ENCODE results near the gene MAP6D1.

The MAP6D1 gene

DNA sequence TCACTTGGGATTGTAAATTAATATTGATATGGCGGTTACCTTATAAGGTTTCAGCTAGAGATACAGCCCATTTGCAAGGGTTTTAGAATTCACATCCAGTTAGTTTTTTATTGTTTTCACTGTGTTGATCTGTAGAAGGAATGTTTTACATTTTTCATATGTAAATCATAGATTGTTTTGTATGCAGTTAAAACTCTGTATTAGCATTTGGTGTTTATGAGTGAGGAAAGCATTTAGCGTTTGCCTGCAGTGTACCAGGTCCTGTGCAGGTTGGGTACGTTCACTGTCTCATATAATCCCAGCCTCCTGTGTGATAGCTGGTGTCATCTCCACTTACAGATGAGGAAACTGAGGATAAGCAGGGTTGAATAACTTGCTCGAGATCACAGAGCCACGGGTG is 23.8 kb downstream of the MAP6D1 start:
- in situ Hi-C loops (cut with HindIII; ENCODE audit: low sequenced_read_pairs): no loop called here

DNA sequence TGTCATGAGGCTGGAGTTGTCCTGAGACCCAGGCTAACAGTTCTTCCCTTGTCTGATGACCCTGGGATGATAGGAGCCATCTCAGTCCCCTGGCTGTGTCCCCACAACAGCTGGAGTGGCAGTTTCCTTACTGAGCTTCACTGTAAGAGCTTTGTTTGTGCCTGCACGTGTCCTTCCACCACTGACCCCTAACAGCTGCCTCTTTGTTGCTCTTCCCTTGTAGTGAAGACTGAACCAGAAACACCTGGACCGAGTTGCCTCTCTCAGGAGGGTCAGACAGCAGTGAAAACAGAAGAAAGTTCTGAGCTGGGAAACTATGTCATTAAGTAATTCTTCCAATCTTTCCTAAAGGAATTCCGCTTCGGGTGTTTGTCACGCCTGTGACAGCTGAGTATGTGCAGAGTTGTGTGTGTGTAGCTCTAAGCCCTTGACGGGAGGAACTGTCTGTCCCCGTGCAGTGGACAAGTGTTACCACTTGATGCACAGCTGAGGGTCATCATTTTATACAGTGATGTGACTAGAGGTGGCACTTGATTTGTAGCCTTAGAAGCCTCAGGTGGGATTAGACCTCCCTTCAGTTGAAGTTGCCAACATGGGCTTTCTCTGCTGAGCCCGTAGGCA is 25.0 kb downstream of the MAP6D1 start:
- in situ Hi-C loops (cut with HindIII; ENCODE audit: low sequenced_read_pairs): no loop called here

DNA sequence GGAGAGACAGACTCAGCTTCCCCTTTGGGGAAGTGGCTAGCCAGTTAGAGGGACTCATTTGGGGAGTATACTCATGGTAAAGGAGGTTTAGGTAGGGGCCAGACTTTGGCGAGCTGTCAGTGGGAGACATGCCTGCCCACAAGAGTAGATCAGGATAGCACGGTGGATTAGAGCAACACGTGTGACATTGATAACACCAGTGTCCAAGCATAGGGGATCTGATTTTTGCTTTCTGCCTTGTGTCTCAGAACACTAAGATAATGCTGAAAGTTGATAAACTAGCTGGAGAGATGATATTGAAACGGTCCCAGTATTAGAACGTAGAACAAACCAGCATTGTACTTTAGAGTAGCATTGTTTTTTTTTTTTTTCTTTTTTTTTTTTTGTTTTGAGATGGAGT is 25.9 kb downstream of the MAP6D1 start:
- in situ Hi-C loops (cut with HindIII; ENCODE audit: low sequenced_read_pairs): loop anchor here (25.0 kb wide), 1 partner anchor 312 kb away; no protein-coding TSS in a partner anchor

DNA sequence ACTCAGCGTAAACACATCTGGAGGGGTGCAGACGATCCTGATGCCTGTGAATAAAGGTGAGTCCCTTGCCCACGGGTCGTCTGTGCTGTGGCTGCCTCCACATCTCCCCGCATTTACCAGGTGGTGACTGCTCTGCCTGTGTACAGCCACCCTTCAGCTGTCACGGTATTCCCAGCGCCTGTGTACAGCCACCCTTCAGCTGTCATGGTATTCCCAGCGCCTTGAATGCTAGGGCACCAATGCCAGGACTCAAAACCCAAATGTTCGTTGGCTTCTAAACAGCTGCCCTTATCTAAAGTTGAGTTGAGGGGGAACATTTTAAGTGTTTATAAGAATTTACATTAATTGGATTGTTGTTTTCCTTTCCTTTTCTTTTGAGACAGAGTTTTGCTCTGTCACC is 27.4 kb downstream of the MAP6D1 start:
- in situ Hi-C loops (cut with HindIII; ENCODE audit: low sequenced_read_pairs): loop anchor here (25.0 kb wide), 1 partner anchor 311 kb away; no protein-coding TSS in a partner anchor

DNA sequence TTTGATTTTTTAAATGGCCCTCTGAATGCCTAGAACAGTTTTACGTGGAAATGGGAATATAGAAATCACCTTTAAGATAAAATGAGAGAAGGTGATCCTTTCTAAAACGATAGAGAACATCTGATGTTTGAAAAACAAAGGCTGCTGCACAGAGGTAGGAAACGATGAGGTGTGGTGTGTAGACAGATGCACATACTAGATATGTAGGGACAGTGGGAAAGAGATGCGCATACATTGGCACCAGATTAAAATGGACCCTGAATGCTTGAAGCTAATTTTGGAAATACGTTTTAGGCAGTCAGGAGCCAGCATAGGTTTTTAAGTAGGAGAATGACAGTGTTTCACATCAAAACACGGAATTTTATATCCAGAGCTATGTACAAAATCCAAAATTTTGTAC is 29.0 kb downstream of the MAP6D1 start:
- in situ Hi-C loops (cut with HindIII; ENCODE audit: low sequenced_read_pairs): loop anchor here (25.0 kb wide), 1 partner anchor 309 kb away; no protein-coding TSS in a partner anchor

DNA sequence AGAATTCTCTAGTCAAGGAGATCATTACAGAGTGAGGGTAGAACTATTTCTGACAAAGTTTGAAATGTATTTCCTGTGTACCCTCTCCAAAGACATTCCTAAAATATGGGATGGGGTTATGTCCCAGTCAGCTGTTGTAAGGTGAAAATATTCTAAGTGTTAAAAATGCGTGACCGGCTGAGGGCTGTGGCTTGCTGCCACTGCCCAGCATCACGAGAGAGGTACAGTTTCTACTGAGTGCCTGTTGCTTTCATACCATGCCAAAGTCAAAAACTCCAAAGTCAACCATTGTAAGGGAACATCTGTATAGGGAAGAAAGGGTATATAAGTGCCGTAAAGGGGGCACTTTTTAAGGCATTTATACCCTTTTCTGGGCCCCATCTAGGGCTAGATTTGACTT is 30.9 kb downstream of the MAP6D1 start:
- in situ Hi-C loops (cut with HindIII; ENCODE audit: low sequenced_read_pairs): loop anchor here (25.0 kb wide), 1 partner anchor 307 kb away; no protein-coding TSS in a partner anchor

DNA sequence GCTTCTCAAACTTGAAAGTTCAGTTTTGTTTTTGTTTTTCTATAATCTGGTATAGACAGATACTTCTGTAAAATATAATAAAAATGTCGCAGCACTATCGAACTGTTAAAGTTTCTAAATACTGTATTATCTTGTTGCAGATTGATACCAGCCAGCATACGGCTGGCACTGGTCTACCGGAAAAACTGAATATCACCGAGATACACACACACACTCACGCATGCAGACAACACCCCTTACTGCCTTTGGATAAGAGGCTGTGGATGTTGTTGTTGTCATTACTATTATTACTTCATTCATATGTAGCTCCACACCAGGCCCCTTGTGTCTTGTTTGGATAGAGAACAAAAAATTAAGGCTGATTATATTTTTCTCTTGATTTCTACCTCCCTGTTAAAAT is 32.4 kb downstream of the MAP6D1 start:
- in situ Hi-C loops (cut with HindIII; ENCODE audit: low sequenced_read_pairs): loop anchor here (25.0 kb wide), 1 partner anchor 306 kb away; no protein-coding TSS in a partner anchor

DNA sequence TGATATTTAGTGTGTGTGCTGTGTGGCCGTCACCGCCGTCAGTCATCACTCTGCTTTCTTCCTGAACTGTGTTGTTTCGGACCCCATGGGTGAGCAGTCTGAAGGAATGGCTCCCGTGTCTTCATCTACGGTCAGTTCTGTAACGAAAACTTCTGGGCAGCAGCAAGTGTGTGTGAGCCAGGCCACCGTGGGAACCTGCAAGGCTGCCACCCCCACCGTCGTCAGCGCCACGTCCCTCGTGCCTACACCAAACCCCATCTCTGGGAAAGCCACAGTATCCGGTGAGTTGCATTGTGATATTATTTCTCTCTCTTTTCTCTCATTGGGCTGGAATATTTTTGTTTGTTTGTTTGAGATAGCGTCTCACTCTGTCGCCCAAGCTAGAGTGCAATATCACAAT is 34.7 kb downstream of the MAP6D1 start:
- in situ Hi-C loops (cut with HindIII; ENCODE audit: low sequenced_read_pairs): loop anchor here (25.0 kb wide), 1 partner anchor 303 kb away; no protein-coding TSS in a partner anchor

DNA sequence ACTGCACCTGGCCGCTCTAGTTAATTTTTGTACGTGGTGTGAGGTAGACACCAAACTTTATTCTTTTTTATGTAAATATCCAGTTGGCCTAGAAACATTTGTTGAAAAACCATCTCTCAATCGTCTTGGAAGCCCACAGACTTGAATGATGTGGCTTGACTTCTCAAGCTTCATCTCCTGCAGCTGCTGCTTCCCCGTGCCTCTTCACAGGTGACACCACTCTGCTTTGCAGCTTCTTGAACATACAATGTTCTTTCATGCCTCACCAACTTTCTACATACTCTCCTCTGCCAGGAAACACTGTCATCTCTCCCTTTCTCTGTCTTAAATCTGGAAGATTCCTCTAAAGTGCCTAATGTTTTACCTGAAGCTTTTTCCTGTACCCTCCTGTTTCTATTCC is 35.6 kb downstream of the MAP6D1 start:
- in situ Hi-C loops (cut with HindIII; ENCODE audit: low sequenced_read_pairs): loop anchor here (25.0 kb wide), 1 partner anchor 303 kb away; no protein-coding TSS in a partner anchor

DNA sequence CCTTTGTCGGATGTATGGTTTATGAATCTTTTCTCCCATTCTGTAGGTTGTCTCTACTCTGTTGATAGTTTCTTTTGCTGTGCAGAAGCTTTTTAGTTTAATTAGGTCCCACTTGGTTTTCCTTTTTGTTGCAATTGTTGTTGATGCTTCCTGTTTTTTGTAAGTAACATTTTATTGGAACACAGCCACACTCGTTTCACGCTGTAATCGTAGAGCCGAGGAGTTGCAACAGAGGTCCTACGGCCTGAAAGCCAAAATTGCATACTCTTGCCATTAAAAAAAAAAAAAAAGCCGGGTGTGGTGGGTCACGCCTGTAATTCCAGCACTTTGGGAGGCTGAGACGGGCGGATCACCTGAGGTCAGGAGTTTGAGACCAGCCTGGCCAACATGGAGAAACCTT is 40.9 kb downstream of the MAP6D1 start:
- in situ Hi-C loops (cut with HindIII; ENCODE audit: low sequenced_read_pairs): loop anchor here (25.0 kb wide), 1 partner anchor 297 kb away; no protein-coding TSS in a partner anchor

DNA sequence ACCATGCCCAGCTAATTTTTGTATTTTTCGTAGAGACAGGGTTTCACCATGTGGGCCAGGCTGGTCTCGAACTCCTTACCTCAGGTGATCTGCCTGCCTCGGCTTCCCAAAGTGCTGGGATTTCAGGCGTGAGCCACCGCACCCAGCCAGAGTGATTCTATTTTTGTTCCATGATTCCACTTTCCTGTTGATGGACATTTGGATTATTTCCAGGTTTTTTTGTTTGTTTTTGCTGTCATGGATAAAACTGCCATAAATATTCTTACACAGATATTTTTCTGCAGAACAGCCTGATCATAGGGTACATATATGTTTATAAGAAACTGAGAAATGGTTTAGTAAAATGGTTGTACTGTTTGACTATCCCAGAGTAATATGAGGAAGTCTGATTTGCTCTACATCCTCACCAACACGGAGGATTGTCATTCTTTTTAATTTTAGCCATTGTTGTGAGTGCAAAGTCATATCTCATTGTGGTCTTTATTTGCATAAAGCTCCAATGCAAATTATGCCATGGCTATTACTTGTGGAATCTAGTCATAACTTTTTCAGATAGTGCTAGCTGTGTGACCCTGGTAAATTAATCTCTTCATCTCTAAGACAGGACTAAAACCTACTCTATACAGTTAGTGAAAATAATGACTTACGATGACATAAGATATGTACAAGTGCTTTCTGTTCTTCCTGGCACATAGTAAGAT is 42.7 kb downstream of the MAP6D1 start:
- in situ Hi-C loops (cut with HindIII; ENCODE audit: low sequenced_read_pairs): loop anchor here (25.0 kb wide), 1 partner anchor 295 kb away; no protein-coding TSS in a partner anchor

DNA sequence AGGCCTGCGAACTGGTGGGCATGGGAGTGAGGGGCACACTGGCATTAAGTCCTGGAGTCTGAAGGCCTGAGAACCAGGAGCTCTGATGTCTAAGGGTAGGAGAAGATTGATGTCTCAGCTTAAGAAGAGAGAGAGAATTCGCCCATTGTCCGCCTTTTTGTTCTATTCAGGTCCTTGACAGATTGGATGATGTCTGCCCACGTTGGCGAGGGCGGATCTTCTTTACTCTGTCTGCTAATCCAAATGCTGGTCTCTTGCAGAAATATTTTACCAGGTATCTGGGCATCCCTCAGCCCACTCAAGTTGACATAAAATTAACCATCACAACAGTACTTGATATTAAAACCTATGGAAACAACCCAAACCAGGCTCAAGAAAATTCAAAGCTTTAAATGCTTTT is 44.1 kb downstream of the MAP6D1 start:
- in situ Hi-C loops (cut with HindIII; ENCODE audit: low sequenced_read_pairs): loop anchor here (25.0 kb wide), 1 partner anchor 294 kb away; no protein-coding TSS in a partner anchor

DNA sequence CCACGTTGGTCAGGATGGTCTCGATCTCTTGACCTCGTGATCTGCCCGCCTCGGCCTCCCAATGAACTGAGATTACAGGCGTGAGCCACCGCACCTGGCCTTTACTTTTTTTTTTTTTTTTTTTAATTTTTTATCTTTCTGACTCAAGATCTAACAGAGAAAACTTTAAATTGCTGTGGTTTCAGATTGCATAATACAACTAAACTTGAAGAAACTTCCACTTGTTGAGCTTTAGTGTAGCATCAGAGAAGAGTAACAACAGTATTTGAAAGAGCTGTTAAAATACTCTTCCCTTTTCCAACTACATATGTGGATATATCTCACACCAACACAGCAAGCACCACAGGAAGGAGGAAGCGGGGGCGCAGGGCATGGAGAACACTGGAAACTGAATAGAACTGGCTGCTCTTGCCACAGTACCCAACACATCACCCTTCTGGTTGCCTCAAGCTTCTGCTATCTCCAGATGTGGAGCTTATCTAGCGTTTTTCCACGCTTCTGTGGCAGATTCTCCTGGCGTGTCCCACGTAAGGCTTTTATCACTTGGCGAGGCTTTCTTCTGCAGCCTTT is 45.4 kb downstream of the MAP6D1 start:
- in situ Hi-C loops (cut with HindIII; ENCODE audit: low sequenced_read_pairs): loop anchor here (25.0 kb wide), 1 partner anchor 293 kb away; no protein-coding TSS in a partner anchor

DNA sequence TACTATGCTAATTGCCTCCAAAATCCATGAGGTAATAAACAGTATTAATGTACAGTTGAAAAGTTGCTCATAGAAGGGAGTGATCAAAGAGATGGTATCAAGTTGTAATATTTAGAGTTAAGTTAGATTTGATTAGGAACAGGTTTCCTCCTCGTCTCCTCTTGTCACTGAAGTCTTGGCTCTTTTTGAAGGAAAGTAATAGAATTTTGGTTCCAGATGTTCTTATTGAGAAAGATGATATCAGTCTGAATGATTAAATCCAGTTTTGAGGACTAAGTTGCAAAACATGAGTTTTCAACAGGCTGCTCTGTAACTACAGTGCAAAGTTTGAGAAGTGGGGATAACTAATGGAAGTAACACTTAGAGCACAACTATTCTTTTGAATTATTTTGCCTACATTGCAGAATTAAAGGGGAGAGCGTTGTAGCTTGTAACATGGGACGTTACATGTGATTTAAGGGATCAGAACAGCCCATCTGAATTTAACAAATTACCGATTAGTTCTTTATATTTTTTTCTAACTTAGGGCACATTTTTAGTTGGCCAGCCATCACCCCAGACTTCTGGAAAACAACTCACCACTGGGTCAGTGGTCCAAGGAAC is 48.3 kb downstream of the MAP6D1 start:
- in situ Hi-C loops (cut with HindIII; ENCODE audit: low sequenced_read_pairs): loop anchor here (25.0 kb wide), 1 partner anchor 290 kb away; no protein-coding TSS in a partner anchor

DNA sequence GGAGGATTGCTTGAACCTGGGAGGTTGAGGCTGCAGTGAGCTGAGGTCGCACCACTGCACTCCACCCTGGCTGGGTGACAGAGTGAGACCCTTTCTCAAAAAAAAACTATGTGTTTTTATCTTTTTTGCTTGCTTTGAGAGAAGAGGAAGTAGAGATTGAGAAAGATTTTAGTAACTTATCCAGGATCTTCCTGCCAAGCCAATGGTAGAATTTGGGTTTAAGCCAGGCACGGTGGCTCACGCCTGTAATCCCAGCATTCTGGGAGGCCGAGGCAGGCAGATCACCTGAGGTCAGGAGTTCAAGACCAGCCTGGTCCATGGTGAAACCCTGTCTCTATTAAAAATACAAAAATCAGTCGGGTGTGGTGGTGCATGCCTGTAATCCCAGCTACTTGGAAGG is 48.9 kb downstream of the MAP6D1 start:
- in situ Hi-C loops (cut with HindIII; ENCODE audit: low sequenced_read_pairs): loop anchor here (25.0 kb wide), 1 partner anchor 289 kb away; no protein-coding TSS in a partner anchor

DNA sequence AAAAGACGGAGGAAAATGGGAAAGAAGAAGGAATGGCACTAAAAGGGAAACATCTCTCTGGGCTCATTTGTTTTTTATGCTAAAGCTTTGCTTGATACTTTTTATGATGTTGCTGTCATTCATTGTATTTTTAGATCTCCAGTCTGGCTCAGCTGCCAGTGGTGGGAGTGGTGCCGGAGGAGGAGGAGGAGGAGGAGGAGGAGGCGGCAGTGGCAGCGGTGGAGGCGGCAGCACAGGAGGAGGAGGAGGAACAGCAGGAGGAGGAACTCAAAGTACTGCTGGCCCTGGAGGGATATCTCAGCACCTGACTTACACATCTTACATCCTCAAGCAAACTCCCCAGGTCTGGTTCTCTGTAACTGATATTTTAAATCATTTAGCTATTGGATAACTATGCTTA is 49.6 kb downstream of the MAP6D1 start:
- in situ Hi-C loops (cut with HindIII; ENCODE audit: low sequenced_read_pairs): loop anchor here (25.0 kb wide), 1 partner anchor 288 kb away; no protein-coding TSS in a partner anchor

DNA sequence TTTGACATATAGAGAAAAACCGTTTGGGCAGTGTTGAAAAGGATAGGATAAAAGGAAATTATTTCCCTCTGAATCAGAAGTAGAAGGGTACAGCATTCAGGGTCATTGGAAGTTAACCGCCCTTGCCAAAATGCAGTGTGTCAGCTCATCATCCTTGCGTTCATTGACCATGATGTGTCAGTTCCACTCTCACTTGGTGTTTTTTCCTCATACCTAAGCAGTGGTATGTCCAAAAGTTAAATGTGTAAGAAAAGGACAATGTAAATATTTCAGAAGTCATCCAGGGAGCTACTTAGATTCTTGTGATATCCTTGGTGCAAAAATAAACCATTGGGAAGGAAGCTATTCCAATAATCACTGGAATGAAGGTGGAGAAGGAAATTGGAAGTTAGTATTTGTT is 50.7 kb downstream of the MAP6D1 start:
- in situ Hi-C loops (cut with HindIII; ENCODE audit: low sequenced_read_pairs): loop anchor here (25.0 kb wide), 1 partner anchor 287 kb away; no protein-coding TSS in a partner anchor

DNA sequence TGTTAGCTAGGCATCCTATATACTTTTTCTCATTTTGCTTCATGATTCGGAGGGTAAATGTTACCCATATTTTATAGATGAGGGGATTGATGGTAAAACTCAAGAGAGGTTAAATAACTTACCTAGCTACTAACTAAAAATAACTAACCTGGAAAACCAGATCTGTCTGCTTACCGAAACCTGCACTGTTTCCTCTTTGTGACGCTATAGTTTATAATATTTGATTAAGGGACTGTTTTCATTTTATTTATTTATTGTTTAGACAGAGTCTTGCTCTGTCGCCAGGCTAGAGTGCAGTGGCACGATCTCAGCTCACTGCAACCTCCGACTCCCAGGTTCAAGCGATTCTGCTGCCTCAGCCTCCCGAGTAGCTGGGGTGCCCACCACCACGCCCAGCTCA is 55.9 kb downstream of the MAP6D1 start:
- in situ Hi-C loops (cut with HindIII; ENCODE audit: low sequenced_read_pairs): no loop called here

DNA sequence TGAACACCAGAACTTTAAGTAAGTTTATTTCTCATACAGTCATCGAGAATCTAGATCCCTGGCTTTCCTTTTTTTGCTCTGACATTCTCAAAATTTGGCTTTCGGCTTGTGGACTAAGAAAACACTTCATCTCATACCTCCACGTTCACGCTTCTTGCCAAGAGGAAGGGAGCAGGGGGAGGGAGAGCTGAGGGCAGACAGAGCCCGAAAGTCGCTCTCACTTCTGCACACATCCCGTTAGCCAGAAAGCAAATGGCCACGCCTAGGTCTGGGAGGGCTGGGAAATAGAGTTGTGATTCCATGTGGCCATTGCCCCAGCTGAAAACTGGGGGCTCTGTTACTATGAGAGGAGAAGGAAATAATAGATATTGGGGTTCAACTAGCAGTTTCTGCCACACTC is 57.3 kb downstream of the MAP6D1 start:
- in situ Hi-C loops (cut with HindIII; ENCODE audit: low sequenced_read_pairs): no loop called here

DNA sequence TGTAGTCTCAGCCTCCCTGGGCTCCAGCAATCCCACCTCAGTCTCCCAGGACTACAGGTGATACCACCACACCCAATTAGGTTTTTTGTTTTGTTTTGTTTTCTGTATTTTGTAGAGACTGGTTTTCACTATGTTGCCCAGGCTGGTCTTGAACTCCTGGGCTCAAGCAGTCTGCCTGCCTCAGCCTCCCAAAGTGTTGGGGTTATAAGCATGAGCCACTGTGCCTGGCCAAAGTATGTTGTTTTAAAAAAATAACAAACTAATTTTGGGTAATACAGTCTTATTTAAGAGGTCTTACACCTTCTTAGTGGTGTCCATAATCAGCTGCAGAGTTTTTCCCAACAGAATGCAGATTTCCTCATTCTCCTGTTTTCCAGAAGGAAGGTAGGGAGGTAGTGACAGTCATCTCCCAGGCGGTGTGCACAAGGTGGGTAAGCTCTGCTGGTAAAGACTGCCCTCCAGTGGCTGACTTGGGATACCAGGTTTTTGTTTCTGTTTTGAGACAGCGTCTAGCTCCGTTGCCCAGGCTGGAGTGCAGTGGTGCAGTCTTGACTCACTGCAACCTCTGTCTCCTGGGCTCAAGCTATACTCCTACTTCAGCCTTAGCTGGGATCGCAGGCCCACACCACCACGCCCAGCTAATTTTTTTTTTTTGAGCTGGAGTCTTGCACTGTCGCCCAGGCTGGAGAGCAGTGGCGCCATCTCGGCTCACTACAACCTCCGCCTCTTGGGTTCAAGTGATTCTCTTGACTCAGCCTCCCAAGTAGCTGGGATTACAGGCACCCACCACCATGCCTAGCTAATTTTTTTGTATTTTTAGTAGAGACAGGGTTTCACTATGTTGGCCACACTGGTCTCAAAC is 58.4 kb downstream of the MAP6D1 start:
- in situ Hi-C loops (cut with HindIII; ENCODE audit: low sequenced_read_pairs): no loop called here

All from DLD1 (cell line).